Immature natural killer cell (primary cell): ENCODE results near the gene TMEM26. TPM values are rescaled to one million over a fixed set of nuclear protein-coding genes. Genes with fewer than 3 reads are reported as not detected.

Source experiments
- DNase-seq, 3 donors: peaks; one replicate each; pipeline ENCODE4 v3.0.0; 2022; ENCODE audit warnings: mixed read lengths in 1 of 3
- H3K27ac Mint-ChIP-seq, 6 donors: one replicate each; pipeline ENCODE4 v1.8.0; 2020; ENCODE audit warnings: mixed read lengths in 6 of 6, mild to moderate bottlenecking in 5 of 6, inconsistent platforms in 4 of 6, moderate library complexity in 3 of 6
- H3K27me3 Mint-ChIP-seq, 3 donors: one replicate each; pipeline ENCODE4 v1.8.0; 2020 to 2021; ENCODE audit warnings: low read depth in 3 of 3, mild to moderate bottlenecking in 3 of 3, mixed read lengths in 3 of 3, moderate library complexity in 3 of 3, inconsistent platforms in 1 of 3
- H3K36me3 Mint-ChIP-seq, 3 donors: one replicate each; pipeline ENCODE4 v1.8.0; 2020; ENCODE audit warnings: mixed read lengths in 3 of 3, inconsistent platforms in 2 of 3, mild to moderate bottlenecking in 2 of 3
- H3K4me1 Mint-ChIP-seq, 2 donors: one replicate each; pipeline ENCODE4 v1.8.0; 2020; ENCODE audit warnings: inconsistent platforms in 2 of 2, mild to moderate bottlenecking in 2 of 2, mixed read lengths in 2 of 2, moderate library complexity in 1 of 2
- H3K4me3 Mint-ChIP-seq, 5 donors: one replicate each; pipeline ENCODE4 v1.8.0; 2020; ENCODE audit warnings: mild to moderate bottlenecking in 5 of 5, mixed read lengths in 5 of 5, inconsistent platforms in 3 of 5, moderate library complexity in 3 of 5
- H3K9me3 Mint-ChIP-seq, 6 donors: one replicate each; pipeline ENCODE4 v1.8.0; 2020; ENCODE audit warnings: mild to moderate bottlenecking in 6 of 6, mixed read lengths in 6 of 6, inconsistent platforms in 4 of 6, moderate library complexity in 3 of 6
- polyA plus RNA-seq, 3 donors: library from polyadenylated mRNA; unstranded; fragments of 300-500 nt; fragmentation: Illumina TruSeq; gene quantifications; one replicate each; pipeline ENCODE4 v1.2.3, GENCODE V29; 2021

TMEM26 gene
- polyA plus RNA-seq = not detected

DNA sequence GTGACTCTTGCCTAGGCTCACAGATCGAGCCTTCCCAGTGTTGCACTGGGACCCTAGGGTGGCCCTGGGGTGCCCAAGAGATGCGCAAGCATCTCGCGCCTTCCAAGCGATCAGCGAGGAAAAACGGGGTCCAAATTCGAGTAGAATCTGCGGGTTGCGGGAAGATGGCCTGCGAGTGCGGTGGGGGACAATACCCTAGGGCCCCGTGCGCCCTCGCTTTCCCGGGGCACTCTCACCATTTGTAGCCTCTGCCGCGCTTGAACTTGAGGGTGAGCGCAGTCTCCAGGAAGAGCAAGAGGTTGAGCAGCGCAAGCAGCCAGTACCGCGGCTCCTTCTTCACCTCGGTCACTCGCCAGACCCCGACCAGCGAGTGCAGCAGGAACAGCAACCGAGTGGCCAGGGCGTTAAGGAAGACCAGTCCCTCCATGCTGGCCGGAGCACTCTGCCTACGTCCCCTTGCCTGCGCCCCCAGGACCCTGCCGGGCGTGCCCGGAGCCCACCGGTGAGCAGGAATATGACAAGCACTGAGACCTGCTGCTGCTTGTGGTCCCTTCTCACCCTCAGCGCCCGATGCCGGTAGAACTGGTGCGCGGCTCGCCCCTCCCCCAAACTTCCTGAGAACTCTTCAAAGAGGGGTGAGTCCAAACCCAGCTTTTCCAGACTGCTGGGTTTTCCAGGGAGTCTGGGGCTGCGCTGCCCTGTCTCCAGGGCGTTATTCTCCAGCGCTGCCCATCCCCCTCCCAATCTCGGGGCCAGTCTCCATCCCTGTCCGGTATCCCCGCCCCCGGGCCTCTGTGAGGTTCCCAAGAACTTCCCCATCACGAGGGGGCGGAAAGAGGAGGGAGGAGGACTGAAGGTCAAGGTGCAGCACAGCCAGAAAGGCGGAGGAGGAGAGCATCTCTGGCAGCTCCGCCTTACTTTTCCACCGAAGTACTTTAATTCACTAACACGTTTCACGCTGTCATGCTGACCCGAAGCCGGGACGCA lies at the start of gene TMEM26:
TMEM26 (minus strand) TSS at position 727 of the 987 bp plus-strand sequence; CDS start at position 427, 300 bp downstream.
- Mint-ChIP-seq H3K27me3 (peaks cover 11 to 17% (median 12%) of the 10 kb centered on the region in 3 donors), H3K4me1 (peaks cover 10 to 14% of the 10 kb centered on the region in 2 donors), H3K27ac (no peak within 1 kb of the TSS), H3K4me3 (peak within 1 kb of the TSS in 4 of 5 donors; percentile 18 to 55 (median 46)), H3K9me3 (peaks cover 0 to 7% (median 0%) of the 10 kb centered on the region in 6 donors), H3K36me3 (no peaks in the 10 kb centered on the region)
- DNase-seq = no peak

DNA sequence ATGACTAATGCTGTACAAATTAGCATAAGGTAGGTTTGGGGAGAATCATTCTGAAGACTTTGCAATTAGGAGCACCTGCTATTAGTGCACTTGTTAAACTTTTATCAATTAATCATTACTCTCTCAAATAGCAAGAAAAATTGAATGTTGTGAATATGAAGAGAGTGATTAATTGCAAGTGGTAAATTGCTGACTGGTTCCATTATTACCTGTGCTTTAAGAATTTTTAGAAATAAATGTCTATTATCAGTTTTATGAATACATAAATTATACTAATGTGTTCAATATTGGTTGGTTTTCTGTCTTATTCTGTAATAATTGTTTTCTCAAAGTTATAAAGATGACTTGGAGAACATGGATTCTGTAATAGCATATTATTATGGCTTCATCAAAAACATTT lies 47.3 kb upstream of the TMEM26 start:
- Mint-ChIP-seq H3K4me3 (no peak overlapping the region), H3K4me1 (no peaks in the 10 kb centered on the region), H3K36me3 (no peaks in the 10 kb centered on the region), H3K27me3 (peaks cover 0 to 4% (median 1%) of the 10 kb centered on the region in 3 donors), H3K9me3 (no peaks in the 10 kb centered on the region), H3K27ac (no peak overlapping the region)
- DNase-seq = no peak

DNA sequence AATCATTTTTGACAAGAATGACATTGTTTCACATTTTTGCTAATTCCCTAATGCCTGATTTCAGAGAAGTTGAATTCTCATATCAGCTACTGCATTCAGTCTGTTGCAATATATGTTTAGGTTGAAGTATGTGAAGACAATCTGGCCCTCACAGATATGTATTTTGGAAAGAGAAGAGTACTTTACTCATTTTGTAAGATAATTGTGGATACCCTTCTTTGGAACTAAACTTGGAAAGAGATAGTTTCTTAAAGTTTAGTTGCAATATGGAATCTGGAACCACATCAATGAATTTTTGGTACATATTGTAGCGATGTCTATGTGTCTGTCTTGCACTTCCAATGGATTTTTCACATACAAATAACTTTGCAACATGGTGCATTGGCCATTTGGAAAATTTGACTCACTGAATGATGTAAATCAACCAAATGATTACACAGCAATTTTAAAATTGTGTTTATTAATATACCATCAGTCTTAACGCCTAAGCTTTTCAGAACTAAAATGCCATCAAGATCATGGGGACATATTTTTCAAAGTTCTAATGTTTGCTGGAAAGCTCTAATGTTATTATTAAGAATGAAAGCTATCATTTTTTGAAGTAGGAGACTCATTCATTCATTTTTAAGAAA lies 39.3 kb upstream of the TMEM26 start:
- H3K27me3 Mint-ChIP-seq = peaks cover 1 to 4% (median 2%) of the 10 kb centered on the region in 3 donors
- no peaks in the 10 kb centered on the region for H3K36me3 Mint-ChIP-seq
- H3K4me1 Mint-ChIP-seq = no peaks in the 10 kb centered on the region
- H3K27ac Mint-ChIP-seq = no peak overlapping the region
- H3K4me3 Mint-ChIP-seq = no peak overlapping the region
- H3K9me3 Mint-ChIP-seq = peaks cover 0 to 5% (median 0%) of the 10 kb centered on the region in 6 donors
- DNase-seq = no peak

DNA sequence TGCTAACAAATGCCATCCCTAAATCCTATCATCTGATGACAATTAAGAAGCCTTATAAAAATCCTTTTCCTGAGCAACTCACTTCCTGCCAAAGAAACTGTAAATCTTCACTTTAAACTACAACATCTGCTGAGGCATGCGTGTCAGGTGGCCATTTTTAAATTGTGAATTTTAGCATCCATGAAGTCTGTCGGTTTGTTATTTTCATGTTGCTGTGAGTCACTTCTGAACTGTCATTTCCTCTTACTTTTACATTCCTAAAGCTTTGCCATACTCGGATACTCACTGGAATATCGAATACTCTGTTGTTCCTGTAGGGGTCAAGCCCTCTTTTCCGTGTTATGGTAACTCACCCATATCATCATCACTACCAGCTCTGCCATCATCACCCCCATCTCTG lies 34.3 kb upstream of the TMEM26 start:
- Mint-ChIP-seq H3K27ac (no peak overlapping the region), H3K4me3 (no peak overlapping the region), H3K9me3 (no peaks in the 10 kb centered on the region), H3K36me3 (no peaks in the 10 kb centered on the region), H3K4me1 (no peaks in the 10 kb centered on the region), H3K27me3 (peaks cover 0 to 4% (median 2%) of the 10 kb centered on the region in 3 donors)
- DNase-seq = no peak

DNA sequence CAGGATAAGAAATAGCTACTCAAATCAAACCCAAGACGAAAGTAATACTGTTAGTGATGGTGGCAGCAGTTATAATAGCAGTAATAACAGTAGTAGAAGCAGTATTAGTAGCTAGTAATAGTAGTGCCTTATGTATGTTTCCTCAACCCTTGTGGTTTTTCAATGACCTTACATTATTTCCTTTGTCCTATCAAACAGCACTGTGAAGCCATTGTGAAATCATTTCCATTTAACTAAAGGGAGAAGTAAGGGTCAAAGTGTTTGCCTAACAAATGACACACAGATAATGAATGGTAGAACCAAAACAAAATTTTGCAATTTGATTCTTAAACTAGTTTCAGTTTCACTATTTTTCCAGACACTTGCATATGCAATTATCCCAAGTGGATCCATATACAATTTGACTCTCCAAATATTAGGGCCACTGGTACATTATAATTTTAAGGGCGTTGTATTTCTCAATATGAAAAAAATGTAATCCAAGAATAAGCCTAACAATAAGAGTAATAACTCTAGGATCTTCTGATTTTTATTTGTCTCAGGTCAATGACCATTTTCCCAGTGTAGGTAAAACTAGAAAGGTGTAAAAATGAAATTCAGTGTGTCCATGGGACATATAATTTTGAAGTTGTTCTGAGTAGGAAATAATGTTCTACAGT lies 33.7 kb upstream of the TMEM26 start:
- Mint-ChIP-seq H3K27ac (no peak overlapping the region), H3K36me3 (no peaks in the 10 kb centered on the region)
- no peak for DNase-seq

DNA sequence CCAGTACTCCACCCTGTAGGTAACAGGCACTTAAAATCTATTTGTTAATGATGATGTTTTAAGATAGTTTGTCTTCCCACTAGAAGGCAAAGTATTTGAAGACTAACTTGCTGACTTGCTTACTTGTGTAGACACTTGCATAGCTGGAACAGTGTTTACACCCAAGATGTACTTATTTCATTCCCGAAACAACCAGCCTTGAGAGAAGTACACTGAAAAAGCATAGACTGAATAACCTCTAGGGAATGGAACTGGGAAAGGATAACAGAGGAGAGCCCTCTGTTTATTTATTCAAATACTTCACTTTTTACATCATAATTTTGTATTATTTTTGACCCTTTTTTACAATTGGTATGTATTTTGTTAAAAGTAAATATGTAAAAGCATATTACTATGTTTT lies 33.1 kb upstream of the TMEM26 start:
- Mint-ChIP-seq H3K9me3 (no peaks in the 10 kb centered on the region), H3K27me3 (peaks cover 0 to 4% (median 2%) of the 10 kb centered on the region in 3 donors), H3K4me3 (no peak overlapping the region), H3K27ac (no peak overlapping the region), H3K36me3 (no peaks in the 10 kb centered on the region), H3K4me1 (no peaks in the 10 kb centered on the region)
- no peak for DNase-seq

More for the DNA sequence above, 33.7 kb upstream of the TMEM26 start:
- Mint-ChIP-seq H3K4me3 (no peak overlapping the region), H3K9me3 (no peaks in the 10 kb centered on the region), H3K4me1 (no peaks in the 10 kb centered on the region), H3K27me3 (peaks cover 0 to 4% (median 2%) of the 10 kb centered on the region in 3 donors)

DNA sequence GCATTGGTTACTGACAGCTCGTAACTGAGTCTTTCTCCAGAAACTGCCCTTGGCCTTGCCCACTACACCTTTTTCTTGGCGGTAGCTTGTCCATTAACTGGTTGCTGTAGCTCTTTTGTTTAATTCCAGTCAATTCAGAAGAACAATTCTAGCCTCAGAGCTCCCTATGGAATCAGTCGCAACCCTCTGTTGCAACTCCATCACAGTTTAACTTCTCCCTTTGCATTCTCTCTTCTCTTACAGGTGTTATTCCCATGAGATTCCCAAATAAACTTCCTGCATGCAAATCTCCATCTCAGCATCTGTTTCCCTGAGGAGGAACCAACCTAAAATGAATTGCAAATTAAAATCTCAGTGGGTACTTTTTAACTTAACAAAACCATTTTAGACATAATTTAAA lies 28.4 kb upstream of the TMEM26 start:
- Mint-ChIP-seq H3K4me1 (no peaks in the 10 kb centered on the region), H3K36me3 (no peaks in the 10 kb centered on the region), H3K27ac (no peak overlapping the region), H3K4me3 (no peak overlapping the region), H3K27me3 (peaks cover 0 to 5% (median 4%) of the 10 kb centered on the region in 3 donors), H3K9me3 (peaks cover 0 to 2% (median 0%) of the 10 kb centered on the region in 6 donors)
- DNase-seq = no peak

DNA sequence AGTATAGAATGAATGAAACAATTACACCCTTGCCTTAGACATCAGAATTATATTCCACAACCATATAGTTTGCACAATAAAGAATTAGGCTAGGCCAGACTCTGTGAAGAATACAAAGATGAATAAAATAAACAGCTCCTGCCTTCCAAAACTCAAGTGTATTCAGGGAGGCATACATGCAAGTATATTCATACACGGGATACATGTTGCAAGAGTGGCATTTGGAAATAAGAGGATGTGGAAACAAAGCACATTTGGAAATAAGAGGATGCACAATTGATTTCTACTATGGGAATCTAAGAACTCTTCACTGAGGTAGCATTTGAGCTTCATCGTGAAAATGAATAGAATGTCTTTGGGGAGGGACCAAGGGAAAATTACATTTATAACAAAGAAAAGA lies 27.0 kb upstream of the TMEM26 start:
- H3K9me3 Mint-ChIP-seq = peaks cover 0 to 5% (median 0%) of the 10 kb centered on the region in 6 donors
- H3K4me1 Mint-ChIP-seq = no peaks in the 10 kb centered on the region
- H3K36me3 Mint-ChIP-seq = no peaks in the 10 kb centered on the region
- DNase-seq = no peak
- H3K4me3 Mint-ChIP-seq = no peak overlapping the region
- H3K27ac Mint-ChIP-seq = no peak overlapping the region
- peaks cover 0 to 5% (median 4%) of the 10 kb centered on the region in 3 donors for H3K27me3 Mint-ChIP-seq

DNA sequence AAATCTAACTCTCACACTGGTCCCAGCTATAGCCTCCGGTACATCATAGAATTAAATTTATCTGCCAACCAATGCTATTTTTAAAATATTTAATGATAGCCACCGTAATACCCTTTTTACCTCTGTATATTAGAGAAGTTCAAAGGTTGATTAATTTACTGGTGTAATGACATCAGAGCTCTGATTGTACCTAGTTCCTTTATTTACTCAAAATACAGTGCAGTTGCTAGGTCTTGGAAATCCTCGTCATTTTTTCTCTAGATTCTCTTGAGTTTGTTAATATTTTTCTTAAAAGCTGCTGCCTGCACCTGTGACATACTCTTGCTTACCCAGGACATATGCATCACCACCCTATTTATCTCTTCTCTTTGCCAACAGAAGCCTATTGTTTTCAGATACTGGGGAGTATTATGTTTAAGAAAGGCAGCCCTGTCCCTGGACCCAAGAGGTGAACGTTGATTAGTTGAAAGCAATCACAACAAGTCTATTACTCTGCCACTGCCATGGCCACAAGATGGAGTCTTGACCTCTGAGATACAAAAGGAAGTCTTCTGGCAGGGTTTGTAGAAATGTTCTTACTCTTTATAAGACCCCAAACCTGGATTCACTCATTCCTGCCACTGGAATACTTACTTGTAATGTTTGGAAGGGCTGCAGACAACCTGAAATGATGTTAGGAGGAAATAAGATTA lies 25.6 kb upstream of the TMEM26 start:
- DNase-seq = no peak
- H3K9me3 Mint-ChIP-seq = peaks cover 0 to 5% (median 0%) of the 10 kb centered on the region in 6 donors
- no peaks in the 10 kb centered on the region for H3K4me1 Mint-ChIP-seq
- H3K4me3 Mint-ChIP-seq = no peak overlapping the region
- H3K36me3 Mint-ChIP-seq = no peaks in the 10 kb centered on the region
- no peak overlapping the region for H3K27ac Mint-ChIP-seq
- peaks cover 1 to 5% (median 3%) of the 10 kb centered on the region in 3 donors for H3K27me3 Mint-ChIP-seq

DNA sequence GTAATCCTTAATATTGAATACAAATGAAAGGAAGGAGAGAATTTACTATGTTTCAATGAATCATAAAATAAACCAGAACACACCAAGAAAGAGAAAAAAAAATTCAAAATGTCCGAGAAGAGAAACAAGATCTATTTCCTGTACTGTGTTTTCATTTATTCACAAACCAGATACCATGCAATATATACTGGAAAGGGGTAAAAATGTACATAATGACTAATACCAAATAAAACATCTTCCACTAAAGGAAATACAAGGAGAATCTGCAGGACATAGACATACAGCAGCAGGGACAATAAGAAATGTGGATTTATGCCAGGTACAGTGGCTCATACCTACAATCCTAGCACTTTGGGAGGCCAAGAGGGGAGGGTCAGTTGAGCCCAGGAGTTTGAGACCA lies 24.3 kb upstream of the TMEM26 start:
- H3K27ac Mint-ChIP-seq = no peak overlapping the region
- H3K4me1 Mint-ChIP-seq = no peaks in the 10 kb centered on the region
- no peak for DNase-seq
- peaks cover 0 to 5% (median 0%) of the 10 kb centered on the region in 6 donors for H3K9me3 Mint-ChIP-seq
- H3K27me3 Mint-ChIP-seq = peaks cover 0 to 7% (median 3%) of the 10 kb centered on the region in 3 donors
- H3K36me3 Mint-ChIP-seq = no peaks in the 10 kb centered on the region
- no peak overlapping the region for H3K4me3 Mint-ChIP-seq

DNA sequence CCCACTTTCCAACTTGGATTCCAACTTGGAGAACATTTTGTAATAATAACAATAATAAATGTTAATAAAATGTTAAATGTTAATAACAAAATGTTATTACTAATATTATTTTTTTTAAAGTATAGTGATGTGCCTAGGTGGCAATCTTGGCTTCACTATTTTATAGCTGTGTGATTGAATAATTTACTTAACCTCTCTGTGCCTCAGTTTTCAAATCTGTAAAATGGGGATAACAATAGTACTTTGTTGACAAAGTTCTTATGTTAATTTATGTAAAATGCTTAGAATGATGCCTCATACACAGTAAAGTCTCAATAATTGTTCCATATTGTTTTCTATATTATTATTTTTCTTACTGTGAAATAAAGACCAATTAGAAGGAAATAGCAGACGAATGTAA lies 23.3 kb upstream of the TMEM26 start:
- H3K27me3 Mint-ChIP-seq = peaks cover 0 to 7% (median 3%) of the 10 kb centered on the region in 3 donors
- H3K9me3 Mint-ChIP-seq = peaks cover 0 to 5% (median 0%) of the 10 kb centered on the region in 6 donors
- no peaks in the 10 kb centered on the region for H3K4me1 Mint-ChIP-seq
- H3K27ac Mint-ChIP-seq = no peak overlapping the region
- no peaks in the 10 kb centered on the region for H3K36me3 Mint-ChIP-seq
- no peak for DNase-seq
- no peak overlapping the region for H3K4me3 Mint-ChIP-seq

DNA sequence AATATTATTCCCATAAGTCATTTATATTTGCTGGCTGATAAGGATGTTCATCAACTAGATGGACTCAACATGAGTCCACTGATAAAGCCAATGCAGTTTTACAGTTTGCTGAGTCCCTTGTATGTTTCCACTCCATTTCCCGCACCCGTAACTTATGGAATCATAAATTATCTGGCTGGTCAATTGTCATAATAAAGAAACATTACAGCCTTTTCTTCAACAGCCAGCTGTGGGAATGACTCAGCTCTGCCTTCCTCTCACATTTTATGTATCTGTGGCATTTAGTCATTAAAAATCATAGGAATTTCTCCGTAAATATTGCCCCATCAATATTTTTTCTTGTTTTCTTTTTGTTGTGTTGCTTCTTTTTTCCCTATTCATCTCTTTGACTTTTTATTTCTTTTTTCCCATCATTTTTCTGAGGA lies 22.3 kb upstream of the TMEM26 start:
- Mint-ChIP-seq H3K27me3 (peaks cover 0 to 7% (median 3%) of the 10 kb centered on the region in 3 donors), H3K9me3 (peaks cover 0 to 2% (median 0%) of the 10 kb centered on the region in 6 donors), H3K36me3 (no peaks in the 10 kb centered on the region), H3K4me3 (no peak overlapping the region), H3K27ac (no peak overlapping the region), H3K4me1 (no peaks in the 10 kb centered on the region)
- DNase-seq = no peak

DNA sequence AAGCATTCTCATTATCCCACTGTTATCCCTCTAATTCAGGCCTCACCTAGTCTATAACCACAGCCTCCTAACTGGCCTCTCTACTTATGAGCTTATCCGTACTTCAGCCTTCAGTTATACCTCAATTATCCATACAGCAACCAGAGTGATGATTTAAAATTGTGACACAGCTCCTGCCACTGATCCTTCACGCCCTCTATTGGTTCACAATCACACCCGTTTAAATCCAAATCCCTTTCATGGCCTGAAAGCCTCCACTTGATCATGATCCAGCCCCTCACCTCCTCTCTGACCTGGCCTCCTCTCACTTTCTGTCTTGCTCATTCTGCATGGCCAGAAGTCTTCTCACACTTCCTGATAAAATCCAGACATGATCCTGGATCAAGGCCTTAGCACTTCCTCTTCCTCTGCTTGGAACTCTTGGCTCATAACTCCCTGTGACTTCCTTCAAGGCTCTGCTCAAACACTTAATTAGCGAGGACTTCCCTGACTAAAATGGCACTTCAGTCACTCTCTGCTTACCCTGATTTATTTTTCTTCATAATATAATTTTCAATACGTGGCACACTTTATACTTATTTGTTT lies 19.0 kb upstream of the TMEM26 start:
- H3K36me3 Mint-ChIP-seq = no peaks in the 10 kb centered on the region
- DNase-seq = no peak
- peaks cover 0 to 4% (median 0%) of the 10 kb centered on the region in 6 donors for H3K9me3 Mint-ChIP-seq
- H3K27ac Mint-ChIP-seq = no peak overlapping the region
- no peak overlapping the region for H3K4me3 Mint-ChIP-seq
- no peaks in the 10 kb centered on the region for H3K4me1 Mint-ChIP-seq
- peaks cover 0 to 5% (median 2%) of the 10 kb centered on the region in 3 donors for H3K27me3 Mint-ChIP-seq
